ENCODE results near the gene MDFIC. TPM values are rescaled to one million over a fixed set of nuclear protein-coding genes. Genes with fewer than 3 reads are reported as not detected.

The MDFIC gene
- total and polyA plus RNA-seq, 10 donors = 22.1 to 97.3 (median 50.8) TPM

DNA sequence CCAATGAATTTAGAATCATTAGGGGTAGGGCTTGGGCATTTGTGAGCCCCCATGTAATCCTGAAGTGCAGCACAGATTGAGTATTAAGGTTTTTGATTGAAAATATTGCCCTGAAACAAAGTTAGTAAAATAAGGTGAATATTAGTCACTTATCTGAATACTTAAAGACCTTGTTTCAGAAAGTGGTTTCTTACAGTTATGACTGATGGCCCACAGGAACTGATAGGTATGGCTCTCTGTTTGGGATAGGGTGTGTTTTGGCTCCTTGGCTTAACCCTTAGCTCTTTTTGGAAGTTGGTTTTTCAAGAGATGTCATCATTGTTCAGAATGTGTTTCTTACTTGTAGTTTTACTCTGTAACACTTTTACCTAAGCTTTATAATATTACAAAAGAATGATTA lies 34.8 kb downstream of the MDFIC start:
- intact Hi-C loops (cut with DNase I; ENCODE audit: low total_unique reads) = no loop called here
- Histone ChIP-seq H3K27ac (no peak overlapping the region), H3K27me3 (replicated peaks in 1 of 7) (no peaks in the 10 kb centered on the region), H3K9me3 (no peaks in the 10 kb centered on the region), H3K4me3 (no peak overlapping the region), H3K4me1 (peaks cover 0 to 77% (median 39%) of the 10 kb centered on the region in 6 donors), H3K36me3 (peaks cover 0 to 8% (median 0%) of the 10 kb centered on the region in 6 donors)
- no peak for DNase-seq
- TF ChIP-seq, protein P1, sequence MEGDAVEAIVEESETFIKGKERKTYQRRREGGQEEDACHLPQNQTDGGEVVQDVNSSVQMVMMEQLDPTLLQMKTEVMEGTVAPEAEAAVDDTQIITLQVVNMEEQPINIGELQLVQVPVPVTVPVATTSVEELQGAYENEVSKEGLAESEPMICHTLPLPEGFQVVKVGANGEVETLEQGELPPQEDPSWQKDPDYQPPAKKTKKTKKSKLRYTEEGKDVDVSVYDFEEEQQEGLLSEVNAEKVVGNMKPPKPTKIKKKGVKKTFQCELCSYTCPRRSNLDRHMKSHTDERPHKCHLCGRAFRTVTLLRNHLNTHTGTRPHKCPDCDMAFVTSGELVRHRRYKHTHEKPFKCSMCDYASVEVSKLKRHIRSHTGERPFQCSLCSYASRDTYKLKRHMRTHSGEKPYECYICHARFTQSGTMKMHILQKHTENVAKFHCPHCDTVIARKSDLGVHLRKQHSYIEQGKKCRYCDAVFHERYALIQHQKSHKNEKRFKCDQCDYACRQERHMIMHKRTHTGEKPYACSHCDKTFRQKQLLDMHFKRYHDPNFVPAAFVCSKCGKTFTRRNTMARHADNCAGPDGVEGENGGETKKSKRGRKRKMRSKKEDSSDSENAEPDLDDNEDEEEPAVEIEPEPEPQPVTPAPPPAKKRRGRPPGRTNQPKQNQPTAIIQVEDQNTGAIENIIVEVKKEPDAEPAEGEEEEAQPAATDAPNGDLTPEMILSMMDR (IDR thresholded peaks at IDR 0.05 in 8 of 11, conservative IDR thresholded peaks at IDR 0.05 in 3 of 11) = no peak
- TF ChIP-seq POLR2A (IDR thresholded peaks at IDR 0.05) (no peak), POLR2AphosphoS5 (IDR thresholded peaks at IDR 0.05) (no peak)

GRCh38 chr7:114957444-114957843 lies 35.5 kb downstream of the MDFIC start:
- no peak for DNase-seq
- Histone ChIP-seq H3K27ac (peak overlapping the region in 1 of 8 donors; percentile 32), H3K4me1 (peaks cover 0 to 74% (median 37%) of the 10 kb centered on the region in 6 donors), H3K9me3 (no peaks in the 10 kb centered on the region), H3K27me3 (replicated peaks in 1 of 7) (no peaks in the 10 kb centered on the region), H3K36me3 (peaks cover 0 to 6% (median 0%) of the 10 kb centered on the region in 6 donors), H3K4me3 (no peak overlapping the region)
- TF ChIP-seq, protein P1 (IDR thresholded peaks at IDR 0.05 in 8 of 11, conservative IDR thresholded peaks at IDR 0.05 in 3 of 11) = no peak
- no peak for TF ChIP-seq POLR2A (IDR thresholded peaks at IDR 0.05)
- no peak for TF ChIP-seq POLR2AphosphoS5 (IDR thresholded peaks at IDR 0.05)
- 81 to 98% (median 91%) methylated on average over 1 of the region's 1 CpG for WGBS, 5 donors
- intact Hi-C loops (cut with DNase I; ENCODE audit: low total_unique reads) = no loop called here

DNA sequence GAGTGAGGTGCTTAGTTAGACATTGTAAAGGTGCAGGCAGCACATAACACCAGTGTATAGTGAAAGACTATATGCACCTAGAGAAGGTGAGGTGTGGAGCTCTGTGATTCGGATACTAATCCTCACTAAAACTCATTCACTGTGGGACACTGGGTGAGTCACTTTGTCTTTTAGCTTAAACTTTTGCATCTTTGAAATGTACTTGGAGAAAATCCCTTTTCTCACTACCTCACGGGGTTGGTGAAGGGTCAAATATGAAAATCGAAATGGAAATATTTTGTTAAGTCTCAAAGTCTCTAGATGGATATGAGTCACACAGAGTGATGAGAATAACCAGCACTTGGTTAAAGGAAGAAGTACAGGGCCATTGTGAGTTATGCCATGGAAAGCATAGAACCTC lies 38.0 kb downstream of the MDFIC start:
- DNase-seq = no peak
- 72 to 86% (median 77%) methylated on average over 3 of the region's 3 CpGs for WGBS, 5 donors
- intact Hi-C loops (cut with DNase I; ENCODE audit: low total_unique reads) = no loop called here
- TF ChIP-seq POLR2AphosphoS5 (IDR thresholded peaks at IDR 0.05) (no peak), POLR2A (IDR thresholded peaks at IDR 0.05) (no peak)
- TF ChIP-seq, protein P1 (IDR thresholded peaks at IDR 0.05 in 8 of 11, conservative IDR thresholded peaks at IDR 0.05 in 3 of 11) = no peak
- peaks cover 0 to 6% (median 0%) of the 10 kb centered on the region in 6 donors for H3K36me3 ChIP-seq
- no peaks in the 10 kb centered on the region for H3K9me3 ChIP-seq
- H3K4me1 ChIP-seq = peaks cover 0 to 72% (median 31%) of the 10 kb centered on the region in 6 donors
- no peak overlapping the region for H3K4me3 ChIP-seq
- no peaks in the 10 kb centered on the region for H3K27me3 ChIP-seq (replicated peaks in 1 of 7)
- H3K27ac ChIP-seq = no peak overlapping the region

- H3K36me3 ChIP-seq = no peaks in the 10 kb centered on the region
- 37 to 59% (median 44%) methylated on average over 3 of the region's 3 CpGs for WGBS, 5 donors
- H3K4me1 ChIP-seq = peaks cover 0 to 69% (median 29%) of the 10 kb centered on the region in 6 donors
- H3K9me3 ChIP-seq = no peaks in the 10 kb centered on the region
- H3K27me3 ChIP-seq (replicated peaks in 1 of 7) = no peaks in the 10 kb centered on the region
- TF ChIP-seq POLR2AphosphoS5 (IDR thresholded peaks at IDR 0.05) (no peak), POLR2A (IDR thresholded peaks at IDR 0.05) (no peak)
- TF ChIP-seq, protein P1 (IDR thresholded peaks at IDR 0.05 in 8 of 11, conservative IDR thresholded peaks at IDR 0.05 in 3 of 11) = no peak
- no peak overlapping the region for H3K27ac ChIP-seq
- no peak overlapping the region for H3K4me3 ChIP-seq
- no peak for DNase-seq
- intact Hi-C loops (cut with DNase I; ENCODE audit: low total_unique reads) = no loop called here
These were observed 40.5 kb downstream of the MDFIC start for GRCh38 chr7:114962441-114962840.
